HG02840 (cell line): ENCODE measurements around the gene NOG.

Experiments used
- ATAC-seq: cut with Tn5 transposase; IDR thresholded peaks from one replicate; pipeline ENCODE4 v1.9.1; 2021; ENCODE audit warnings: mild to moderate bottlenecking, moderate library complexity, moderate number of reproducible peaks; ENCODE audit not compliant: unreplicated experiment, low FRiP score

The NOG gene

DNA sequence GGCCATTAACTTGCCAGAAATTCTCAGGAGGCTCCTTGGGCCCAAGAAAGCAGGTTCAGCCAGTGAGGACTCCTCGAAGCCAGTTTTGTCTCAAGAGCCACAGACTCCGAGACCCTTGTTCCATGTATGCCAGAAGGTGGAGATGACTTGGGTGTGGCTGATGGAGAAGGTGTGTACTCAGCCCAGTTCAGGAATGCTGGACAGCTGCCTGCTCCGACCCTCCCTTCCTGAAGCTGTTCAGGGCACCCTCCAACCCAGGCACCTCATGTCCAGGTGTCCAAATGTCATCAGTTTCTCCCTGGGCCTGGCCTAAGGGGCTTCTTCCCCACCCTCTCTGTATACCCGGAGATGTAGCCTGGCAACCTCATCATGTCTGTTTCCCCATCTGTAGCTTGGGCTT lies 40.2 kb downstream of the NOG start:
- no peak for ATAC-seq

DNA sequence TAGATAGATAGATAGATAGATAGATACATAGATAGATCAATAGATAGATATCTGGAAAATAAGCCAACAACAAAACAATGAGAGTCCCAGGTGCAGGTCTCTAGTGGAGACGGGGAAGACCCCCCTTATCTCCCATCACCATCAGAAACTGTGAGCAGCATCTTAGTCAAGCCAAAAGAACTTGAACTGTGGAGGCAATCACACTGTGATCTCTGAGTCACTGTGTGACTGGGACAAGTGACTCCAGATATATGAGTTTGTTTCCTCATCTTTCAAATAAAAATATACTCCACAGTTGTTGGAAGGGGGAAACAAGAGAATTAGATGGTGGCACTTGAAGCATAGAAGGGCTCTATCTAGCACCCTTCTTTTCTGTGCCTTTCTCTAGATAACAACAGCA lies 42.1 kb downstream of the NOG start:
- ATAC-seq, result no peak

DNA sequence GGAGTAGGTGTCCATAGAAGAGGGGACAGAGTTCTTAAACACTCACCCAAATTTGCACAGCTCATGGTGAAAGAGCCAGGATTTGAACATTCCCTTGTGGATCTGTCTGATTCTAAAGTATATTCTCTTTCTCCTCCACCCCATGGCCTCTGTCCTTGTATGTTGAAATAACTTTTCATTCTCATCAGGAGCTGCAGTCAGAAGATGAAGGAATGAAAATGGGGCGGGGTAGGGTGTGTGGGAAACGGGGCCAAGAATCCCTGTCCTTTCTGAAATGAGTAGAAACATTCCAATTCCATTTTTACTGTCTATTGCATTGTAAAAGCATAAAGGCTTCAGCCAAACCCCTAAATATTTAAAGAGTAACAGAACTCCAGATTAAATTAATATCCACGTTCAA lies 42.8 kb downstream of the NOG start:
- no peak for ATAC-seq

DNA sequence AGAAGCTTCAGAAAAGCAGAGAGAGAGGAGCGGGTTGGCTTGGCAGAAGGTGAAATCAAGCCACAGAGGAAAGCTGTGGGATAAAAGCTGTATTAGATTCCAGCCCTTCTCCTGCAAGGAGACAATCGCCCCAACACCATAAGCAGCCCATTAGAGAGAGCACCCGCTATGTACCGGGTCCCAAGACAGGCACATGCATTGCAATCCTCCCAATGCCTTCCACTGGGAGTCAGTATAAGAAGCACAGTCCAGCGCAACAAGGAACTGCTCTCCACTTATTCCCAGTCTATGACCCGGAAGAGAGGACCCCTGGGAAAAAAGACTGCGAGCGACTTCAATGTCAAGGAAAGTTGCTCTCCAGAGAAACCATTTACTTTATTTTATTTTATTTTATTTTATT lies 43.8 kb downstream of the NOG start:
- ATAC-seq, result no peak

DNA sequence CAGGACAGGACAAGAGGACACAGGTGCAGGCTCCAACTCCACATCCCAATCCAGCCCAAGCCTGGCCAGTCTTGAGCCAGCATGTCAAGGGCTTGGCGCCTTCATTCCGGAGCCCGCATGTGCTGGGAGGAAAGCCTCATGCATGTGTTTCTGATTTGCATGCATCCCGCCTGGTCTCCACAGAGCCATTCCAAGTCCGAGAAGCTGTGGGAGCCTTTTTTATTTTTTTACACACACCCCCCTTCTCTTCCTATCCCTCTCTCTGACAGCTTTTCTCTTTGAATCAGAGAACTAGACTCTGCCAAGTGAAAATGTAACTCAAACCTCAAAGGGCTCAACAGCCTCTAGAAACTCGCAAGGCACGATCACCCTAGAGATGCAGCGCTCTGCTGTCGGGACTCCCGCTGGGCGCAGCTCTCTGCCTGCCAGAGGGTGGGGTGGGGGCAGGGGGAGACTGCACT lies 45.1 kb downstream of the NOG start:
- no peak for ATAC-seq

DNA sequence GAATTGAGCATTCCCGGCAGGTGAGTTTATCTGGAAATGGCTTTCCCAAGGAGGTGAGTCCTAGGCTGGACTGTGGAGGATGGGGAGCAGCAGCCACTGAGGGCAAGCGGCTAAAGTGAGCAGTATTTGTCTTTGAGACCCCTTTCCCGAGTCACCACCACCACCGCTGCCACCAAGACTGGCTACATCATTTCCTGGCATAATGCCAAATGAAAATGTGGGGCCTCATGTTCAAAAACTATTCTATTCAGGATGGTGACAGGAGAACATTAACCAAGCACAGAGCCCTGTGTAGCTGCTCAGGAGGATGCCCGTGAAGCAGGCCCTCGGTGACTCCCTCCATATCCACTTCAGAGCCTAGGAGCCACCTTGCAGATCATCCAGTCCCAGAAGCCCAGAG lies 46.0 kb downstream of the NOG start:
- no peak for ATAC-seq

DNA sequence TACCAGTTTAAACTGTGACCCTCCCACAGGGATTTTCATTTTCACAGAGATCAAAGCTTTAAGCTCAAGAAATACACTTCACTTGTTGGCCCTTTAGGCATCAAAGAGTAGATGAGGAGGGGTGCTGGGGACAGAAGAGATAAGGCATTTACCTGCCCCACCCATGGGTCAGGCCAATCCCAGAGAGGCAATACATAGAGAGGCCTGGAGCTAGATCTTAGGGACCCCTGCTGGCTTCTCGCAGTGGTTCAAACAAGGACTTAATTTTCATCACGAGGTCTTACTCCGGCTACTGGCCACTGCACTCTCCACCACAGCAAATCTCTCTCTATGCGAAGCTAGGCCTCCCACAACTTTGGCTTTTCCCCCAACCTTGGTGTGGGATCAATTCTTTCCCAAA lies 46.6 kb downstream of the NOG start:
- no peak for ATAC-seq

- no peak for ATAC-seq
These were observed 47.9 kb downstream of the NOG start for GRCh38 chr17:56641373-56641772.

GRCh38 chr17:56641894-56642293 lies 48.4 kb downstream of the NOG start:
- ATAC-seq, result no peak

DNA sequence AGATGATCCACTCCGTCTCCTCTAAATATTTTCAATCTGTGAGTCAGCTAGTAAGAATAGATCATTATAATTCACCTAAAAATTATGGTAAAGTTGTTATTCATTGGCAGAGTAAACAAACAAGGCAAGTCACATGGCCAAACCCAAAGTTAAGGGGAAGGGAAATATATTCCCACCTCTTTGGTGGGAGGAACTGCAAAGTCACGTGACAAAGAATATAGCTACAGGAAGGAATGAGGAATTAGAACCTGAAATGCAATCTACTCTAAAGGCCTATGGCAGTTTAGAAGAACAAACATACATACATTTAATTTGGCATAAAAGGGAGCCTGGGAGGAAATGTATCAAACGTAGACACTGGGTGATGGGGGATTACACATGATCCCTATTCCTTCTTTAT lies 48.9 kb downstream of the NOG start:
- ATAC-seq, result no peak
